ENCODE measurements around the gene ACTA1.
"Not testable (repeated sequence)": the region's sequence is repeated elsewhere in the genome, so short reads cannot be mapped to it uniquely, and the experiment has no call there.

The ACTA1 gene

DNA sequence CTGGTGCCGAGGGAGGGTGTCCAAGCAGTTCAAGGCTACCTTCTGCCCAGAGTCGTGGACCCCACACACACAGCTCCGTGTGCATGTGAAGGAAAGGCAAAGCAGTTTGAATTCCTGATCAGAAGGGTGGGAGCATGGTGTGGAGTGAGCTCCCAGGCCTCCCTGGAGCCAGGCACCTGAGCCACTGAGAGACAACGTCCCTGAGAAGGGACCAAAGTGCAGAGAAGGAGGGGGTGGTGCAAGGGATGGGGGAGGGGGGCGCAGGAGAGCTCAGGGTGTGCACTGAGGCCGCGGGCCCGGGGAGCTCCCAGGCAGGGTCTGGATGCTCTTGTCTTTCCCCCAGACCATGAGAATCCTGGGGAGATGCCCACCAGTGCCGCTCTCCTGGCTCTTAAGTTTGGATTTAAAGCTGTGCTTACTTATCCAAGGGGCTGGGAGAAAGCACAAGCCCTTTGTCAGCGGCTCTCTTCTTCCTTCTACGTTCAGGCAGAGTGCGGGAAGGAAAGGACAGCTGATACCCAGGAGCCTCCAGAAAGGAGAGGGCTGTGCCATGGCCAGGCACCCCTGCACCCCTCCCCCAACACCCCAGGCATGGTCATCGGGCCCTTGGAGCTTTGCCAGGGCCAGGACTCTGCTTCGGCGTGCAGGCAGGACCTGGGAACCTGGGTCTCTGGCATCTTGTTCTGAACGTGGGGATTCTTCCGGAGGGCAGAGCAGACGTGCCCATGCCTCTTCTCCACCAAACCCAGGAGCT, 24.1 kb downstream of the ACTA1 start:
- DNase-seq (ENCODE audit: low spot score): no peak

DNA sequence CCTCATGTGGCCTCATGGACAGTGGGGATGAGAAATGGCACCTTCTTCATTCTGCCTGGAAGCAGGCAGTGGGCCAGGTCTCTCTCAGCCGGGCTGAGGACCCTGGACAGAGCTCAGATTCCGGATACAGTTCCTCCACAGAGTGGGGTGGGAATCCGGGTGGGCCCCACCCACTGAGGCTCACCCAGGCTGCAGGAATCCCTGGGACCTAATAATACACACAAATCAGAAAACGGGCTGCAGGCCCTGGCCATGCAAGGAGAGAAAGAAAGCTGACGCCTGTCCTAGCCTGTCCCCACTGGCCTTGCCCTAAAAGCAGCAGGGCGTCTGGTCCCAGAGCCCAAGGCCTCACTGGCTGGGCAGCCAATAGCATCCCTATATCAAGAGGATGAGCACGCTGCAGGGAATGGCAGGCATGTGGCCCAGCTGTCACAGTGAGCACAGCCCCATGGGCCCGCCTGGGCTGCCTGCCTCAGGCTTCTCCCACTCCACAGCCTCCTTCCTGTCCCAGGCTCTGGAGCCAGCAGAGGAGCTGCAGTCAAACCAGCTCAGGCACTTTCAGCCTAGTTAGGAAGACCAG, 25.3 kb downstream of the ACTA1 start:
- DNase-seq (ENCODE audit: low spot score): no peak

DNA sequence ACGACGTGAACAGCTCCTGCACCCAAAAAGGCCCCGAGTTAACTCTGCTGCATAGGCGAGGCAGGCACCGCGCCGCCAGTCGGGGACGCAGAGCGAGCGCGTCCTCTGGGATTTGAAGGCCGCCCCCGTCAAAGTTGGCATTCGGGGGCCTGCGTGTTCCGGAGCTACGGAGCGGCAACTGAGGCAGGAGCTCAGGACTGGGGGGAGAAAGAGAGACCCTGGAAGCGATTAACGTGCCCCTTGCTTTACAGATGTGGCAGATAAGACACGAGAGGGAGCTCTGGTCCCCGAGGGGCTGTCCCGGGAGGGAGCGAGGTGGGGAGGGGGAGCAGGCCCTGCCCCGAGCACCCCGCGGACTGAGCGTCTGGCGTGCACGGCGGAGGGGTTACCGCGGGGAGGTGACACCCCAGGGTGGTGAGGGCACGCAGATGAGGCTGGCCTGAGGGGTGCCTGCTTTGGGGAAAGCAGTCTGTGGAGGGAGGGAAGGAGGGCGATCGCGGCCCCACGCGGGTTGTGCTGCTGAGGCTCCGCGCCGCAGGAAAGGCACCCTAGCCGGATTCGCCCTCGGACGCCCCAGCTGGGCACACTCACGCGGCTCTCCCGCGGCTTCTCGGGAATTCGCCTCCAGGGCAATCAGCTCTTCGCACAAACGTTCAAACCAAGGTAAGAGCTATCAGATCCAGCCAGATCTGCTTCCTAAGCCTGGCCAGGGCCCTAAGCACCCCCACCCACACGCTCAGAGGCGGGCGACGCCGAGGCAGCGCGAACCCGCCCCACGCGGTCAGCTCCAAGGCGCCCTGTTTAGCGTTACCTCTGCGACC, 26.5 kb downstream of the ACTA1 start:
- DNase-seq (ENCODE audit: low spot score): no peak

- DNase-seq (ENCODE audit: low spot score): no peak
Measured at GRCh38 chr1:229406798-229407197, 27.1 kb downstream of the ACTA1 start.

DNA sequence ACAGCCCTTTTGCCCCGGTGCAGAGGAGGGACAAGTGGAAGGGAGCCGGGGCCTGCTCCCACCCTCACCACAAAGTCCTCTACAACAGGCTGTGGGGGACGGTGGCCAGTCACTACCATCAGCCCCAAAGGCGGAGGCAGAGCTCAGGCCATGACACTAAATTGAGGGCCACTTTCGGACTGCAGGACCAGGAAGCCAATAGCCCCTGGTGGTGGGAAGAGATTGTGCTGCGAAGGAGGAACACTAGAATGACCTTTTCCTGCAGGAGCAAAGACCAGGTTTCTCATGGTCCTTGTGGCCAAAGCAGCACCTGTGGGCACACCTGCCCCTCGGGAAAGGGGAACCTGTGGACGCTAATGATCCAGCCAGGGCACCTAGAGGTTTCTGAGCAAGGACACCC, 30.3 kb downstream of the ACTA1 start:
- no peak for DNase-seq (ENCODE audit: low spot score)

- no peak for DNase-seq (ENCODE audit: low spot score)
Measured at GRCh38 chr1:229402993-229403392, 30.9 kb downstream of the ACTA1 start.

GRCh38 chr1:229402329-229402728, 31.6 kb downstream of the ACTA1 start:
- not testable (repeated sequence) for DNase-seq (ENCODE audit: low spot score)

- DNase-seq (ENCODE audit: low spot score): no peak
Measured at GRCh38 chr1:229397762-229398161, 36.1 kb downstream of the ACTA1 start.

DNA sequence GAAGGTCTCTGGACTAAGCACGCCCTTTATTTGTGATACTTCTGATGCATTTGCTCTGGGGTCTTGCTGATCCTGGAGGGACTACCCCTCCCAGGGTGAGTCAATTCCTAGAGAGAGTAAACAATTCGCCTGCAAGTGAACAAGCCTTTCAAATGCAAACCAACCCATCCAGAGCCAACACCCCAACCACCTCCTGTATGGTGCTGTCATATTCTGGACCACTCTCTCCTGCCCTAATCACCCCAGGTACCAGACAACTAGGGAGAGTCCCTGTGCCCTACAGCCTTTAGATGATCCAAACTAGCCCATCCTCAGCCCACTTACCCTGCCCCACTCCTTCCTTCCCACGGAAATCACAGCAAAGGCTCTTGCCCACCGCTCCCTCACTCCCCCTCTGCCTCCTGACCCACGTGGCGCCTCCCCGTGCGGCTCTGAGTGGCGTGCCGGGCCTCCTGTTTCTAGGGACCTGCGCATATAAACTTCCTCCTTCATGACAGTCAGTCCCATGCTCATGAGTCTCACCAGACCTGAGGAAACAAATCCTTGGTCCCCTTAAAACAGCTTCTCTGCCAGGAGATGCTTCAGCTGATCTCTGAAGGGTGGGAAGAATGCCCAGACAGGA, 37.2 kb downstream of the ACTA1 start:
- no peak for DNase-seq (ENCODE audit: low spot score)

GRCh38 chr1:229394517-229394916, 39.4 kb downstream of the ACTA1 start:
- DNase-seq (ENCODE audit: low spot score): not testable (repeated sequence)

- no peak for DNase-seq (ENCODE audit: low spot score)
Measured at GRCh38 chr1:229392936-229393335, 41.0 kb downstream of the ACTA1 start.

DNA sequence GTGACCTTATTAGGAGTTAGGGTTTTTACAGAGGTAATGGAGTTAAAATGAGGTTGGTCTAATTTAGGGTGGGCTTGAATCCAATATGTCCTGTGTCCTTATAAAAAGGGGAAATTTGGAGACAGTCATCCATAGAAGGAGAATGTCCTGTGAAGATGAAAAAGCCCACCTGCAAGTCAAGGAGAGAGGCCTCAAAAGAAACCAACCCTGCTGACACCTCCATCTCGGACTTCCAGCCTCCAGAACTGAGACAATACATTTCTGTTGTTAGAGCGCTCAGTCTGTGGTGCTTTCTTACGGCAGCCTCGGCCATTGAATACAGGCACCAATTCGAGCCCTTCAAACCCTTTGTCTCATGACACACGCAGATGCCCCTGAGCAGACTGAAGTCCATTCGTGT, 43.8 kb downstream of the ACTA1 start:
- DNase-seq (ENCODE audit: low spot score): no peak

GRCh38 chr1:229388897-229389580, 44.9 kb downstream of the ACTA1 start:
- DNase-seq (ENCODE audit: low spot score): no peak

- no peak for DNase-seq (ENCODE audit: low spot score)
Measured at GRCh38 chr1:229385853-229386456, 47.9 kb downstream of the ACTA1 start.

GRCh38 chr1:229384822-229385221, 49.1 kb downstream of the ACTA1 start:
- no peak for DNase-seq (ENCODE audit: low spot score)

DNA sequence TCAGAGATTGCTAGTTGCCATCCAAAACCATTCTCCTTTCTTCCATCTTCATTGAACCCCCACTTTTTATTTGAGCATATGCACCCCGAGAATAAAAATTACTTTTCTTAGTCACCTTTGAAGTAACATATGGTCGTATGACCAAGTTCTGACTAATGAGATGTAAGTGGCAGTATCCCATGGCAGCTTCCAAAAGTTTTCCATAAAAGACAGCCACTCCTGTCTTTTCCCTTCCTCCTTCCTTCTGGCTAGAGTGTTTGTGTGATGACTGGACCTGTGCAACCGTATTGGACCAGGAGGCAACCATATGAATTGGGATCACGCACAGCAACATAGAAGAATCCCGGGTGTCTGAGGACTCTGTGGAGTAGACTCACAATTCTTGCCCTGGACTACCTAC, 49.9 kb downstream of the ACTA1 start:
- peak; percentile 65 for DNase-seq (ENCODE audit: low spot score)

DNA sequence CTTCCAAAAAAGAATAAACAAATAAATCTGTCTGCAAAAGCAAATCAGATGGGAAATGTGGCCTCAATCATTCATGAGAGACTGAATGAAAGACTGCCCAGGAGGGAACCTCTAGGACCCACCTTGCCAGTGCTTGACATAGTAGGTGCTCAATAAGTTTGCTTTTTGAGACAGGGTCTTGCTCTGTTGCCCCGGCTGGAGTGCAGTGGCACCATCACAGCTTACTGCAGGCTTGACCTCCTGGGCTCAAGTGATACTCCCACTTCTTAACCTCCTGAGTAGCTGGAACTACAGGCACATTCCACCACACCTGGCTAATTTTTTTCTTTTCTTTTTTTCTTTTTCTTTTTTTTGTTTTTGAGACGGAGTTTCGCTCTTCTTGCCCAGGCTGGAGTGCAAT, 50.7 kb downstream of the ACTA1 start:
- DNase-seq (ENCODE audit: low spot score): no peak

Measured in RKO (cell line).